ENCODE data around the gene BRI3. TPM values are rescaled to one million over a fixed set of nuclear protein-coding genes. Genes with fewer than 3 reads are reported as not detected.
A peak's percentile ranks its signal among the peaks of the same experiment; 100 is the strongest.

Gene BRI3
- total RNA-seq, 2 donors from 2014 or later: 68.5 to 85.4 TPM

- DNase-seq (ENCODE audit: low spot score): no peak
- Histone ChIP-seq H3K27me3 (replicated peaks; ENCODE audit: insufficient read depth) (no peaks in the 10 kb centered on the region), H3K36me3 (no peaks in the 10 kb centered on the region), H3K27ac (peak overlapping the region; percentile 93 to 99), H3K4me3 (peak overlapping the region in 1 of 2 donors; percentile 99), H3K4me1 (replicated peaks) (peaks cover 36% of the 10 kb centered on the region), H3K9me3 (no peaks in the 10 kb centered on the region)
- 77% methylated on average over 17 of the region's 21 CpGs for WGBS
- TF ChIP-seq CTCF (IDR thresholded peaks at IDR 0.05) (no peak), POLR2AphosphoS5 (IDR thresholded peaks at IDR 0.05) (no peak), POLR2A (IDR thresholded peaks at IDR 0.05) (no peak)
- intact Hi-C loops (cut with DNase I): loop anchor here (5.0 kb wide), 2 partner anchors 33 to 117 kb away; partner anchors contain the start of genes BAIAP2L1 and TECPR1
Observed at GRCh38 chr7:98285157-98286092, 3.9 kb downstream of the BRI3 start.

GRCh38 chr7:98286093-98286539, 4.6 kb downstream of the BRI3 start:
- Histone ChIP-seq H3K36me3 (no peaks in the 10 kb centered on the region), H3K9me3 (no peaks in the 10 kb centered on the region), H3K27me3 (replicated peaks; ENCODE audit: insufficient read depth) (no peaks in the 10 kb centered on the region), H3K4me1 (replicated peaks) (peaks cover 36% of the 10 kb centered on the region), H3K27ac (peak overlapping the region; percentile 93 to 99), H3K4me3 (peak overlapping the region in 1 of 2 donors; percentile 99)
- WGBS: 61% methylated on average over 14 of the region's 14 CpGs
- intact Hi-C loops (cut with DNase I): loop anchor here (5.0 kb wide), 2 partner anchors 34 to 116 kb away; partner anchors contain the start of genes BAIAP2L1 and TECPR1
- DNase-seq (ENCODE audit: low spot score): no peak
- TF ChIP-seq POLR2AphosphoS5 (IDR thresholded peaks at IDR 0.05) (peak; percentile 7), CTCF (IDR thresholded peaks at IDR 0.05) (no peak), POLR2A (IDR thresholded peaks at IDR 0.05) (no peak)

- peaks cover 0 to 2% of the 10 kb centered on the region in 2 donors for H3K36me3 ChIP-seq
- H3K9me3 ChIP-seq: no peaks in the 10 kb centered on the region
- 50% methylated on average over 21 of the region's 21 CpGs for WGBS
- peaks cover 36% of the 10 kb centered on the region for H3K4me1 ChIP-seq (replicated peaks)
- intact Hi-C loops (cut with DNase I): loop anchor here (5.0 kb wide), 2 partner anchors 35 to 115 kb away; partner anchors contain the start of genes BAIAP2L1 and TECPR1
- no peak for DNase-seq (ENCODE audit: low spot score)
- H3K27me3 ChIP-seq (replicated peaks; ENCODE audit: insufficient read depth): no peaks in the 10 kb centered on the region
- TF ChIP-seq POLR2A (IDR thresholded peaks at IDR 0.05): no peak
- peak overlapping the region; percentile 93 to 99 for H3K27ac ChIP-seq
- H3K4me3 ChIP-seq: no peak overlapping the region
Observed at GRCh38 chr7:98286701-98287485, 5.4 kb downstream of the BRI3 start.

- peak; percentile 66 for DNase-seq (ENCODE audit: low spot score)
- Histone ChIP-seq H3K4me1 (replicated peaks) (peaks cover 36% of the 10 kb centered on the region), H3K4me3 (no peak overlapping the region), H3K36me3 (peaks cover under 1 to 8% of the 10 kb centered on the region in 2 donors), H3K27ac (peak overlapping the region; percentile 93 to 99), H3K9me3 (no peaks in the 10 kb centered on the region), H3K27me3 (replicated peaks; ENCODE audit: insufficient read depth) (no peaks in the 10 kb centered on the region)
- 57% methylated on average over 12 of the region's 14 CpGs for WGBS
- TF ChIP-seq POLR2AphosphoS5 (IDR thresholded peaks at IDR 0.05) (peak; percentile 9), POLR2A (IDR thresholded peaks at IDR 0.05) (no peak)
- intact Hi-C loops (cut with DNase I): loop anchor here (5.0 kb wide), 2 partner anchors 35 to 115 kb away; partner anchors contain the start of genes BAIAP2L1 and TECPR1
Observed at GRCh38 chr7:98287486-98287959, 6.0 kb downstream of the BRI3 start.

GRCh38 chr7:98288064-98288823, 6.8 kb downstream of the BRI3 start:
- no peaks in the 10 kb centered on the region for H3K9me3 ChIP-seq
- H3K4me1 ChIP-seq (replicated peaks): peaks cover 36% of the 10 kb centered on the region
- 62% methylated on average over 12 of the region's 12 CpGs for WGBS
- no peak overlapping the region for H3K4me3 ChIP-seq
- peaks cover 7 to 11% of the 10 kb centered on the region in 2 donors for H3K36me3 ChIP-seq
- no peaks in the 10 kb centered on the region for H3K27me3 ChIP-seq (replicated peaks; ENCODE audit: insufficient read depth)
- peak overlapping the region; percentile 45 to 99 for H3K27ac ChIP-seq
- TF ChIP-seq POLR2A (IDR thresholded peaks at IDR 0.05) (no peak), POLR2AphosphoS5 (IDR thresholded peaks at IDR 0.05) (no peak), CTCF (IDR thresholded peaks at IDR 0.05) (no peak)
- intact Hi-C loops (cut with DNase I): loop anchor here (5.0 kb wide), 2 partner anchors 36 to 114 kb away; partner anchors contain the start of genes BAIAP2L1 and TECPR1
- no peak for DNase-seq (ENCODE audit: low spot score)

Data from prostate gland (tissue), 2 donors.